Neural cell (in vitro differentiated cells): Measurements from ENCODE around the gene SPRY4. TPM values are rescaled to one million over a fixed set of nuclear protein-coding genes. Genes with fewer than 3 reads are reported as not detected.

Experiments
- H2AFZ ChIP-seq: fragments of 200-600, 300-800 bp; sonication (generic), shearing (Covaris generic); 2 replicates; pipeline ENCODE4 v1.6.0; 2014; ENCODE audit warnings: low read depth, mild to moderate bottlenecking, antibody characterized with exemption, low read length, moderate library complexity
- H3F3A ChIP-seq: fragments of 200-600 bp; shearing (Covaris generic); 2 replicates; pipeline ENCODE4 v1.6.1; 2016; ENCODE audit warnings: mild to moderate bottlenecking, moderate library complexity, mixed read lengths, antibody characterized with exemption, low read length; ENCODE audit not compliant: insufficient read depth, poor library complexity, severe bottlenecking
- H3K27ac ChIP-seq: fragments of 200-600, 300-800 bp; sonication (generic), shearing (Covaris generic); 2 replicates; pipeline ENCODE4 v1.5.1; 2014; ENCODE audit warnings: mild to moderate bottlenecking, low read length, moderate library complexity
- H3K27me3 ChIP-seq: fragments of 300-800, 200-600 bp; sonication (generic), shearing (Covaris generic); 2 replicates; pipeline ENCODE4 v1.6.0; 2014; ENCODE audit warnings: mild to moderate bottlenecking, low read depth, low read length, moderate library complexity; ENCODE audit not compliant: insufficient read depth
- H3K36me3 ChIP-seq: fragments of 300-800, 200-600 bp; sonication (generic), shearing (Covaris generic); 2 replicates; pipeline ENCODE4 v1.5.1; 2014; ENCODE audit warnings: mild to moderate bottlenecking, antibody characterized with exemption, low read length, moderate library complexity; ENCODE audit not compliant: insufficient read depth
- H3K4me2 ChIP-seq: fragments of 300-800, 200-600 bp; sonication (generic), shearing (Covaris generic); 2 replicates; pipeline ENCODE4 v1.6.0; 2014; ENCODE audit warnings: mild to moderate bottlenecking, low read length
- H3K4me3 ChIP-seq: fragments of 300-800, 200-600 bp; sonication (generic), shearing (Covaris generic); 2 replicates; pipeline ENCODE4 v1.5.1; 2014; ENCODE audit warnings: mild to moderate bottlenecking, low read length, moderate library complexity
- H3K79me2 ChIP-seq: fragments of 200-600 bp; shearing (Covaris generic); replicated peaks from 2 replicates; pipeline ENCODE4 v1.6.0; 2014; ENCODE audit warnings: mild to moderate bottlenecking, low read length, moderate library complexity; ENCODE audit not compliant: insufficient read depth
- H3K9ac ChIP-seq: fragments of 300-800, 200-600 bp; sonication (generic), shearing (Covaris generic); 2 replicates; pipeline ENCODE4 v1.6.1; 2016; ENCODE audit warnings: mild to moderate bottlenecking, low read length, mixed read lengths
- H3K9me2 ChIP-seq: fragments of 200-600 bp; shearing (Covaris generic); 2 replicates; pipeline ENCODE4 v1.6.1; 2016; ENCODE audit warnings: mild to moderate bottlenecking, low read length, mixed read lengths; ENCODE audit not compliant: insufficient read depth
- H3K9me3 ChIP-seq: fragments of 200-600, 300-800 bp; sonication (generic), shearing (Covaris generic); 2 replicates; pipeline ENCODE4 v1.6.1; 2016; ENCODE audit warnings: mild to moderate bottlenecking, mixed run types, low read length, moderate library complexity, mixed read lengths
- H4K20me1 ChIP-seq: fragments of 200-600 bp; shearing (Covaris generic); 2 replicates; pipeline ENCODE4 v1.6.1; 2016; ENCODE audit warnings: mild to moderate bottlenecking, mixed run types; ENCODE audit not compliant: insufficient read depth
- CTCF ChIP-seq: fragments of 450-650 bp; IDR thresholded peaks from 2 replicates; pipeline ENCODE4 v1.5.1; 2014; ENCODE audit warnings: antibody characterized with exemption, mild to moderate bottlenecking, moderate library complexity; ENCODE audit not compliant: poor library complexity, severe bottlenecking
- EP300 ChIP-seq: fragments of 450-650 bp; conservative IDR thresholded peaks from 2 replicates; pipeline ENCODE4 v1.6.1; 2014; ENCODE audit warnings: antibody characterized with exemption, mild to moderate bottlenecking, moderate library complexity; ENCODE audit not compliant: poor library complexity, severe bottlenecking
- EZH2 ChIP-seq: fragments of 200-600, 300-800 bp; shearing (Covaris generic), sonication (generic); IDR thresholded peaks from 2 replicates; pipeline ENCODE4 v1.6.1; 2014; ENCODE audit warnings: antibody characterized with exemption, low read length, borderline replicate concordance, mild to moderate bottlenecking; ENCODE audit not compliant: insufficient read depth, poor library complexity, severe bottlenecking
- MXI1 ChIP-seq: fragments of 450-650 bp; conservative IDR thresholded peaks from 2 replicates; pipeline ENCODE4 v1.6.1; 2014; ENCODE audit warnings: antibody characterized with exemption, mild to moderate bottlenecking; ENCODE audit not compliant: poor library complexity, severe bottlenecking
- POLR2AphosphoS5 ChIP-seq: IDR thresholded peaks from 2 replicates; pipeline ENCODE4 v1.6.1; 2012
- RAD21 ChIP-seq: fragments of 450-650 bp; conservative IDR thresholded peaks from 2 replicates; pipeline ENCODE4 v1.6.1; 2014; ENCODE audit warnings: antibody characterized with exemption, mild to moderate bottlenecking, moderate library complexity
- REST ChIP-seq: IDR thresholded peaks from 2 replicates; pipeline ENCODE4 v1.6.1; 2012; ENCODE audit warnings: borderline replicate concordance
- SMC3 ChIP-seq: fragments of 450-650 bp; conservative IDR thresholded peaks from 2 replicates; pipeline ENCODE4 v1.6.1; 2014; ENCODE audit warnings: antibody characterized with exemption, mild to moderate bottlenecking, moderate library complexity; ENCODE audit not compliant: poor library complexity
- TAF1 ChIP-seq: IDR thresholded peaks from 2 replicates; pipeline ENCODE4 v1.6.1; 2012; ENCODE audit warnings: low read depth
- polyA plus RNA-seq: library from polyadenylated mRNA; depleted of rRNA; stranded (reverse); fragments of >200 nt; gene quantifications from 2 replicates; pipeline ENCODE4 v1.2.3, GENCODE V29; 2014

Gene SPRY4
- polyA plus RNA-seq, 1 donor from 2014 or later = 0.47 TPM

- Histone ChIP-seq H2AFZ (no peak overlapping the region), H3K9me3 (no peaks in the 10 kb centered on the region), H3K4me3 (no peak overlapping the region), H3K9ac (no peak overlapping the region), H3K79me2 (no peaks in the 10 kb centered on the region), H4K20me1 (no peaks in the 10 kb centered on the region), H3K9me2 (no peaks in the 10 kb centered on the region), H3K27me3 (peaks cover 56% of the 10 kb centered on the region), H3K36me3 (no peaks in the 10 kb centered on the region), H3K4me2 (no peak overlapping the region), H3K27ac (no peak overlapping the region), H3F3A (no peaks in the 10 kb centered on the region)
- TF ChIP-seq REST (no peak), POLR2AphosphoS5 (no peak), EP300 (no peak), TAF1 (no peak), RAD21 (no peak), MXI1 (no peak), SMC3 (no peak), EZH2 (no peak), CTCF (no peak)
Observed at GRCh38 chr5:142317753-142318152, 7.1 kb downstream of the SPRY4 start.

GRCh38 chr5:142317173-142317572 lies 7.6 kb downstream of the SPRY4 start:
- no peak overlapping the region for H3K27ac ChIP-seq
- no peak overlapping the region for H3K9ac ChIP-seq
- H3K4me2 ChIP-seq = no peak overlapping the region
- H3K36me3 ChIP-seq = no peaks in the 10 kb centered on the region
- H3K9me2 ChIP-seq = no peaks in the 10 kb centered on the region
- H2AFZ ChIP-seq = no peak overlapping the region
- no peaks in the 10 kb centered on the region for H3K79me2 ChIP-seq
- no peak overlapping the region for H3K4me3 ChIP-seq
- H4K20me1 ChIP-seq = no peaks in the 10 kb centered on the region
- TF ChIP-seq EZH2 (no peak), TAF1 (no peak), RAD21 (no peak), EP300 (no peak), POLR2AphosphoS5 (no peak), CTCF (no peak), REST (no peak), SMC3 (no peak), MXI1 (no peak)
- no peaks in the 10 kb centered on the region for H3K9me3 ChIP-seq
- peaks cover 51% of the 10 kb centered on the region for H3K27me3 ChIP-seq
- H3F3A ChIP-seq = no peaks in the 10 kb centered on the region
